HepG2 (cell line): ENCODE data around the gene EXOC3.

Experiments
- POLR2AphosphoS5 ChIP-seq: IDR thresholded peaks from 2 replicates; pipeline ENCODE4 v1.6.1; 2012; ENCODE audit warnings: low read depth, low read length
- RARG ChIP-seq: sonication (generic); formaldehyde crosslinking; IDR thresholded peaks from 2 replicates; pipeline ENCODE4 v1.4.0; 2020; ENCODE audit warnings: low read depth, mild to moderate bottlenecking, missing genetic modification reagents
- REL ChIP-seq: sonication (generic); formaldehyde crosslinking; conservative IDR thresholded peaks from 2 replicates; pipeline ENCODE4 v1.8.0; 2022; ENCODE audit warnings: mild to moderate bottlenecking, missing genetic modification reagents, moderate library complexity
- TEAD2 ChIP-seq: sonication (generic); formaldehyde crosslinking; IDR thresholded peaks from 2 replicates; pipeline ENCODE4 v1.9.0; 2021; ENCODE audit warnings: missing genetic modification reagents
- ZMYM2 ChIP-seq: sonication (generic); formaldehyde crosslinking; IDR thresholded peaks from 2 replicates; pipeline ENCODE4 v1.8.0; 2022; ENCODE audit warnings: mild to moderate bottlenecking, missing genetic modification reagents
- ZSCAN21 ChIP-seq: sonication (generic); formaldehyde crosslinking; IDR thresholded peaks from 2 replicates; pipeline ENCODE4 v1.8.0; 2022; ENCODE audit warnings: mild to moderate bottlenecking, missing genetic modification reagents, moderate library complexity, borderline replicate concordance

GRCh38 chr5:401146-402034 is 41.6 kb upstream of the EXOC3 start:
- TF ChIP-seq POLR2AphosphoS5 (no peak), REL (CRISPR knock-in tag) (no peak), TEAD2 (CRISPR knock-in tag) (no peak), ZSCAN21 (no peak), RARG (CRISPR knock-in tag) (no peak), ZMYM2 (CRISPR knock-in tag) (no peak)
